Smooth muscle cell (in vitro differentiated cells): Measurements from ENCODE around the gene APRT. TPM values are rescaled to one million over a fixed set of nuclear protein-coding genes. Genes with fewer than 3 reads are reported as not detected.
A peak's percentile ranks its signal among the peaks of the same experiment; 100 is the strongest.

ENCODE experiments used
- DNase-seq: peaks from one replicate; lab custom pipeline; 2025; ENCODE audit not compliant: unreplicated experiment; lab: John Stamatoyannopoulos, UW
- H2AFZ ChIP-seq: fragments of 200-600 bp; sonication (generic); 2 replicates; pipeline ENCODE4 v1.6.0; 2016; ENCODE audit warnings: antibody characterized with exemption, low read depth, mild to moderate bottlenecking
- H3F3A ChIP-seq: fragments of 200-600 bp; sonication (generic); 2 replicates; pipeline ENCODE4 v1.6.0; 2017; ENCODE audit warnings: antibody characterized with exemption, low read depth
- H3K27ac ChIP-seq: fragments of 200-600 bp; sonication (generic); 2 replicates; pipeline ENCODE4 v1.5.1; 2016; ENCODE audit warnings: low read depth, mild to moderate bottlenecking
- H3K27me3 ChIP-seq: fragments of 200-600 bp; sonication (generic); 2 replicates; pipeline ENCODE4 v1.6.1; 2016; ENCODE audit warnings: low read depth, mild to moderate bottlenecking
- H3K36me3 ChIP-seq: fragments of 200-600 bp; sonication (generic); 2 replicates; pipeline ENCODE4 v1.5.1; 2016; ENCODE audit warnings: low read depth
- H3K4me1 ChIP-seq: fragments of 200-600 bp; sonication (generic); 2 replicates; pipeline ENCODE4 v1.5.1; 2016; ENCODE audit warnings: low read depth
- H3K4me2 ChIP-seq: fragments of 200-600 bp; sonication (generic); 2 replicates; pipeline ENCODE4 v1.6.0; 2016; ENCODE audit warnings: mild to moderate bottlenecking
- H3K4me3 ChIP-seq: fragments of 200-600 bp; sonication (generic); 2 replicates; pipeline ENCODE4 v1.5.1; 2016; ENCODE audit warnings: mild to moderate bottlenecking
- H3K79me2 ChIP-seq: fragments of 200-600 bp; sonication (generic); 2 replicates; pipeline ENCODE4 v1.6.0; 2016; ENCODE audit warnings: low read depth, mild to moderate bottlenecking
- H3K9ac ChIP-seq: fragments of 200-600 bp; sonication (generic); 2 replicates; pipeline ENCODE4 v1.6.0; 2016; ENCODE audit warnings: low read depth
- H3K9me3 ChIP-seq: fragments of 200-600 bp; sonication (generic); replicated peaks from 2 replicates; pipeline ENCODE4 v1.5.1; 2016; ENCODE audit warnings: low read depth
- H4K20me1 ChIP-seq: fragments of 200-600 bp; sonication (generic); 2 replicates; pipeline ENCODE4 v1.6.0; 2016; ENCODE audit warnings: low read depth
- CTCF ChIP-seq: fragments of 200-600 bp; sonication (generic); IDR thresholded peaks from 2 replicates; pipeline ENCODE4 v1.5.1; 2017; ENCODE audit warnings: borderline replicate concordance, mild to moderate bottlenecking, antibody characterized with exemption; ENCODE audit not compliant: insufficient read depth, poor library complexity, severe bottlenecking
- WGBS: methylation state at CpG from one replicate; pipeline ENCODE4 v1.1.7; 2016; ENCODE audit warnings: low lambda C conversion rate; 5-methylcytosine and 5-hydroxymethylcytosine counted together
- polyA plus RNA-seq: library from polyadenylated mRNA; unstranded; fragments of >200 nt; fragmentation: Nextera tagmentation; extraction: Ambion mirVana; gene quantifications from 2 replicates; pipeline ENCODE4 v1.2.1, GENCODE V29; 2016
- total RNA-seq: library from RNA; depleted of rRNA; stranded (reverse); fragments of >200 nt; gene quantifications from 2 replicates; pipeline ENCODE4 v1.2.3, GENCODE V29; 2014

APRT gene
- total and polyA plus RNA-seq, 2 experiments from 2014 or later, result 143 to 200 TPM

DNA sequence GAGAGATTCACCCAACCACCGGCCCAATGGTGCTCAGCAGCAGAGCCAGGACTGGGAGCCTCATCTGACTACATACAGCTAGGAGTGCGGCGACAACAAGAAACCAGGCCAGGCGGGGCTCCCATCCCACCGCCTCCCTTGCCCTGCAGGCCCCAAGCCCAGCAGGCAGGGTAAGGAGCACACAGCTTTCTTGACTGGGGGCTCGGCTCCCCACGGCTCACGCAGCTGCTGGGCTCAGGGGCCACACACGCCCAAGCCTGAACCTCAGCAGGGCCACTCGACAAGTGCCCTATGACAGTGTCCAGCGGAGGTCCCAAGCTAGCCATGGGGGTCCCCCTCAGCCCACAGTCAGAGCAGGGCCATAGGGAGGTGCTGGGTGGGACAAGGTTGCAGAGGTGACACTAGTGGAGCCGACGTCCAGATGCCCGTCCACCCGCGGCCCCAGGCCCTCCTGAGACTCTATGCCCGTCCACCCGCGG, 40.4 kb downstream of the APRT start:
- Histone ChIP-seq H2AFZ (no peak overlapping the region), H3K9me3 (no peaks in the 10 kb centered on the region), H4K20me1 (peaks cover 95% of the 10 kb centered on the region), H3F3A (peaks cover 14% of the 10 kb centered on the region), H3K4me3 (no peak overlapping the region), H3K79me2 (peaks cover 68% of the 10 kb centered on the region), H3K27ac (peak overlapping the region; percentile 83), H3K9ac (no peak overlapping the region), H3K36me3 (no peaks in the 10 kb centered on the region), H3K27me3 (no peaks in the 10 kb centered on the region), H3K4me1 (peaks cover 55% of the 10 kb centered on the region), H3K4me2 (peak overlapping the region; percentile 78)
- WGBS, result 72% methylated on average over 14 of the region's 19 CpGs
- no peak for DNase-seq
- TF ChIP-seq CTCF, result no peak

DNA sequence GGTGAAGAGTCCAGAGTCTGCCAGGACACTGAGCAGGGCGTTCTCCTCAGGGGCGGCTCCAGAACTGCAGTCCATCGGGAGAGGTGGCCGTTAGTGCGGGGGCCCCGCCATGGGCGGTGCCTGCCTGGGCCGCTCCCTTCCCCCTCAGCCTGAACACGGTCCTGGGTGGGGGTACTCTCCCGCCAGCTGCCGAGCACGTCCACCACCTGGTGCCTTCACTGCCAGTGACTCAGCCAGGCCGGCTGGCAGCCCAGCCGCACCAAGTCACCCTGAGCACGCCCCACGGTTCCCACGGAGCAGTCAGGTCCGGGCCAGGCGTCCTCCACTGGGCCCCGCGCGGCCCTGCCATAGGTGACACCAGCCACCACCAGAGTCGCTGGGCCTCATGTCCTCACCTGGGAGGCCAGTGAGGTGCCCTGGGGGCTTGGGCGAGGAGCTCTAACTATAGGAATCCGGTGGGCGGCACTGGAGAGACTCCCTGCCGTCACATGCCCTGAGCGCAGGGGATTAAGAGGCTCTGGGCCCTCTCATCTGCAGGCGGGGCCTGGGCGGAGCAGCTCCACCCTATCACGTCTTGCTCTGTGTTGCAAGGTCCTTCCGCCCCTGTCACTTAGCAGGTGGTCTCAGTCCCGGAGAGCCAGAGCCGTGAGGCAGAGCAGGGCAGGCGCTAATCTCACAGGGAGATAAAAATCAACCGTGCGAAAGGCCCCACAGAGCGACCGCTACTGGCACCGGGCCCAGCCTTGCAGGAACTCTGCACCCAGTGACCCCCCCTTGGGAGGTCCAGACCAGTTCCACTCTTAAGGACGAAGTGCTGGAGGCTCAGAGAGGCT, 41.1 kb downstream of the APRT start:
- H3K4me1 ChIP-seq, result peaks cover 55% of the 10 kb centered on the region
- WGBS, result 21% methylated on average over 41 of the region's 41 CpGs
- no peak for TF ChIP-seq CTCF
- H3K4me2 ChIP-seq, result peak overlapping the region; percentile 78
- H3K27me3 ChIP-seq, result no peaks in the 10 kb centered on the region
- no peaks in the 10 kb centered on the region for H3K36me3 ChIP-seq
- H3K79me2 ChIP-seq, result peaks cover 71% of the 10 kb centered on the region
- no peaks in the 10 kb centered on the region for H3K9me3 ChIP-seq
- peak overlapping the region; percentile 50 for H3K9ac ChIP-seq
- H2AFZ ChIP-seq, result no peak overlapping the region
- peak; percentile 76 for DNase-seq
- peaks cover 14% of the 10 kb centered on the region for H3F3A ChIP-seq
- peaks cover 97% of the 10 kb centered on the region for H4K20me1 ChIP-seq
- H3K4me3 ChIP-seq, result no peak overlapping the region
- peak overlapping the region; percentile 83 for H3K27ac ChIP-seq

DNA sequence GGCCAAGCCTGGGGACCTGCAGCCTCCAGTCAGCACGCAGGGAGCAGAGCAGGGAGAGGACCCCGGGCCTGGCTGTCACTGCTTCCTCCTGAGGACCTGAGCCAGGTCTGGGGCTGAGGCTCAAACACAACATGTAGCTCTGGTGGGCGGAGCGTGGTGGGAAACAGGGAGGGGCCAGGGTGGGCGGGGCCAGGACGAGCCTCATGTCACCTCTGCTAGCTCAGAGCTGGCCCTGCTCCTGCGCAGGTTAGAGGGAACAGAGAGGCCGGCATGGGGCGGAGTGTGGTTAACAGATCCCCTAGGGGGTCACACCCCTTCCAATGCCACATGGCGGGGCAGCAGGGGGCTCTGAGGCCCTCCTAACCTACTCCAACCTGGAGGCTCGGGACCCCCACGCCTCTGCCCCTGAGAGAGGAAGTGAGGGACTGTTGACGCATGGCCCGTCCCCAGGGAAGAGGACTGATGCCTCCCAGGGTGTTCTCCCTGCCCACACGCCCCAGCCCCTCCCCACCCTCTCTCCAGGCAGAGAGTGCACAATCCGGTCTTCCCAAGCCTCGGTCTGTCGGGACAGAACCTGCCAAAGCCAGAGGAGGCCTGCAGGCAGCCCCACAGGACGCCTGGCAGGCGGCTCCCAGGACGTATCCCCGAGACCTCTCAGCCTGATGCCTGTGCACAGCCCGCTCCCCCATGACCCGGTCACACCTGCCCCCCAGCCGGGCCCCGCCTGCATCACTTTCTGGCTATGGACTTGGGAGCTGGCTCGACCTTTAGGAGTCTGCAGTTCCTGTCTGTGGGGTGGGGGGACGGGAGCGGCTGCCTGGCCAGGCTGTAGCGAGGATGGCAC, 41.9 kb downstream of the APRT start:
- Histone ChIP-seq H3K4me3 (no peak overlapping the region), H3K4me1 (peaks cover 55% of the 10 kb centered on the region)

More for the DNA sequence above, 41.9 kb downstream of the APRT start:
- Histone ChIP-seq H3K79me2 (peaks cover 71% of the 10 kb centered on the region), H3K9me3 (no peaks in the 10 kb centered on the region), H3K9ac (peak overlapping the region; percentile 50), H2AFZ (no peak overlapping the region), H4K20me1 (peaks cover 97% of the 10 kb centered on the region), H3K27ac (peak overlapping the region; percentile 83), H3K36me3 (no peaks in the 10 kb centered on the region), H3K27me3 (no peaks in the 10 kb centered on the region), H3F3A (peaks cover 14% of the 10 kb centered on the region), H3K4me2 (peak overlapping the region; percentile 78)
- no peak for TF ChIP-seq CTCF
- DNase-seq, result no peak
- WGBS, result 58% methylated on average over 28 of the region's 30 CpGs
